ENCODE measurements around the gene CEP250.

- no peak for TF ChIP-seq CTCF (IDR thresholded peaks at IDR 0.05)
- TF ChIP-seq EZH2 (IDR thresholded peaks at IDR 0.05) = no peak
- TF ChIP-seq EZH2phosphoT487 (IDR thresholded peaks at IDR 0.05) = no peak
Observed at GRCh38 chr20:35437599-35437998, 17.8 kb upstream of the CEP250 start.

All from neural progenitor cell (in vitro differentiated cells).